ENCODE measurements around the gene LACRT. TPM values are rescaled to one million over a fixed set of nuclear protein-coding genes. Genes with fewer than 3 reads are reported as not detected.

LACRT gene
- total and polyA plus RNA-seq, 12 donors = not detected

GRCh38 chr12:54622463-54623183, 12.1 kb downstream of the LACRT start:
- DNase-seq (no peak), ATAC-seq (no peak)
- TF ChIP-seq CTCF (IDR thresholded peaks at IDR 0.05) = peak in 1 of 9 donors; percentile 6
- intact Hi-C loops (cut with DNase I) = no loop called here
- Histone ChIP-seq H3K27me3 (peaks cover 0 to 66% (median 46%) of the 10 kb centered on the region in 7 donors), H3K4me1 (no peaks in the 10 kb centered on the region), H3K4me3 (no peak overlapping the region), H3K9me3 (peaks cover 0 to 5% (median 0%) of the 10 kb centered on the region in 11 donors), H3K27ac (no peak overlapping the region), H3K36me3 (no peaks in the 10 kb centered on the region)

- DNase-seq = no peak
- Histone ChIP-seq H3K27ac (no peak overlapping the region), H3K27me3 (peaks cover 0 to 40% (median 32%) of the 10 kb centered on the region in 7 donors), H3K36me3 (no peaks in the 10 kb centered on the region), H3K4me3 (no peak overlapping the region), H3K4me1 (no peaks in the 10 kb centered on the region), H3K9me3 (no peaks in the 10 kb centered on the region)
- intact Hi-C loops (cut with DNase I) = no loop called here
- ATAC-seq = no peak
- 61 to 73% methylated on average over 6 of the region's 6 CpGs for WGBS, 2 donors
- TF ChIP-seq CTCF (IDR thresholded peaks at IDR 0.05) = no peak
These were observed 17.6 kb downstream of the LACRT start for GRCh38 chr12:54616933-54617680.

- H3K4me3 ChIP-seq = no peak overlapping the region
- H3K4me1 ChIP-seq = no peaks in the 10 kb centered on the region
- H3K36me3 ChIP-seq = no peaks in the 10 kb centered on the region
- no peak overlapping the region for H3K27ac ChIP-seq
- intact Hi-C loops (cut with DNase I) = no loop called here
- TF ChIP-seq CTCF (IDR thresholded peaks at IDR 0.05) = no peak
- ATAC-seq (no peak), DNase-seq (no peak)
- no peaks in the 10 kb centered on the region for H3K9me3 ChIP-seq
- H3K27me3 ChIP-seq = peaks cover 0 to 33% (median 29%) of the 10 kb centered on the region in 7 donors
- 52 to 55% methylated on average over 1 of the region's 1 CpG for WGBS, 2 donors
These were observed 22.4 kb downstream of the LACRT start for GRCh38 chr12:54612225-54612750.

- H3K4me1 ChIP-seq = no peaks in the 10 kb centered on the region
- no peaks in the 10 kb centered on the region for H3K9me3 ChIP-seq
- H3K27me3 ChIP-seq = peaks cover 0 to 33% (median 29%) of the 10 kb centered on the region in 7 donors
- WGBS, 2 donors = 58 to 74% methylated on average over 3 of the region's 3 CpGs
- ATAC-seq = no peak
- intact Hi-C loops (cut with DNase I) = no loop called here
- DNase-seq = no peak
- no peaks in the 10 kb centered on the region for H3K36me3 ChIP-seq
- H3K4me3 ChIP-seq = no peak overlapping the region
- no peak for TF ChIP-seq CTCF (IDR thresholded peaks at IDR 0.05)
- no peak overlapping the region for H3K27ac ChIP-seq
These were observed 23.0 kb downstream of the LACRT start for GRCh38 chr12:54611715-54612149.

Data from heart right ventricle (tissue), 16 donors.